Stimulated activated CD8-positive, alpha-beta memory T cell treated with anti-CD3 and anti-CD28 coated beads, Interleukin-7, amount 100 ng/mL, for 24 hours (primary cell): Measurements from ENCODE around the gene STAT1.

Source experiments
- DNase-seq: peaks from one replicate; pipeline ENCODE4 v3.0.0-alpha.2; 2020; ENCODE audit warnings: low read depth

Gene STAT1

DNA sequence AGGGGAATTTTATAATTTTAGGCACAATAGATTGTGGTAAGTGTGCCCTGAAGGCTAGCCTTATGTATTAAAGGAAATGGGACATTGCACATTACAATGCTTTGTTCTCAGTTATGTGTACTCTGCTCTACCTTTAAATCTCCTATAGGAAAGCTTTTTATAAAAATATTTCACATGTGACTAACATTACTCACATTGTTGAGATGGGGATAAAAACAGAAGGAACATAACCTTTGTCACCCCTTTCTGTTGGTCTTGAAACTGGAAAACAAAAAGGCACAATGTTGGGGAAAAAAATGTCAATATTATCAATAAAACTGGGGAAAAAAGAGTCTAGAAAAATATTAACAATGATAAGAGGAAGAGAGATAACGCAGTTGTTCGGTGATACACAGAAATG lies 17.3 kb upstream of the STAT1 start:
- DNase-seq: no peak

DNA sequence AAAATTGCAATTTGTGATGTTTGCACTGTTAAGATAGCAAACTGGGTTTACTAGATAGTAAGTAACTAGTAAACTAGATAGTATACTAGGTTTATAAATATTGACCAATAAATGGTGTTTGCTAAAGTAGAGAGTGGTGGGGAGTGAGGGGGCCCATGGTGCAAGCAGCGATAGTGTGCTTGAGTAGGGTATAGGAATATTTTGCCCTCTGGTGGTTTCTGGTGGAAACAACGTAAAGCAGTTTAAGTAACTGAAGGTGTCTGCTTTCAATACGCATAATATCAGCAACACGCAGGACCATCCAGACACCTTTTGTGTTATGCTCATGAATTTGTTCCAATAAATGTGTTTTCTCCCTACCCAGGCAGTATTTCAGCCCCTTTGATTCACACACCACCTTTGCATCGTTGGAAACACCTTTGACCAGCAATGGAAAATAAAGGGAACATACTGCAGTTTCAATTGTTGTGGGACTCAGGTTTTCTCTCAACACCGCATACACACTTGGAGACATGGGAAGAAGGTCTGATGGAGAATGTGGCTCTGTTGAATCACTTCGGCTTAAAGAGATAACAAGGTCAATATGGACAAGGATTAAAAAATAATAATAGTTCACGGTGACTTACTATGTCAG lies 16.7 kb upstream of the STAT1 start:
- DNase-seq: no peak

DNA sequence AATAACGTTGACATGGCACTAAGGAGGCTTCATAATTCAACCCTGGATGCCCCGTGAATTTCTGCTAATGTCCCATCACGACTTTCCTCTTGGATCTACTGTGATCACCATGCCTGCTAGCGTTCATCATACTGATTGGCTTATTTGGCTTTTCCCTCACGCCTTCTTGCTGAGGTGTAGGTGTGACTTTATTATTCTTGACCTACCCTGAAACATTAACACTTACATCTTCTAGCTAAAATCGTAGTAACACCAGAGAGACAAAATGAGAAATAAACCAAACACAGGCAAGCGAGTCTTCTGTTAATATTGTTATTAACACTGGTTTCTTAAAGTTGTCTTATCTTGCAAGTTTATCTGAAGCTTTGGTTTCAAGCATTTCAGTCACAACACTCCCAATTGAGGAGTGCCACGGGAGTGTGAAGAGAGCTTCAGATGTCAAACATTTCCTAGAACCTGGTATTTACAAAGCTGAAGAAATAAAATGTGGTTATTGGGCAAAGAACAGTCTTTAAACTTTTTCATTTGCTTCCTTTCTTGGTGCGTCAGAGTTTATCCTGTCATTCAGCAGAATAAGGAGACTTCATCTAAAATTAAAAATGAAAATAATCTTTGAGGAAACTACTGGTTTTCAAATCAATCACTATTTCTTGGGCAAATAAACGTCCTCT lies 15.4 kb upstream of the STAT1 start:
- no peak for DNase-seq

DNA sequence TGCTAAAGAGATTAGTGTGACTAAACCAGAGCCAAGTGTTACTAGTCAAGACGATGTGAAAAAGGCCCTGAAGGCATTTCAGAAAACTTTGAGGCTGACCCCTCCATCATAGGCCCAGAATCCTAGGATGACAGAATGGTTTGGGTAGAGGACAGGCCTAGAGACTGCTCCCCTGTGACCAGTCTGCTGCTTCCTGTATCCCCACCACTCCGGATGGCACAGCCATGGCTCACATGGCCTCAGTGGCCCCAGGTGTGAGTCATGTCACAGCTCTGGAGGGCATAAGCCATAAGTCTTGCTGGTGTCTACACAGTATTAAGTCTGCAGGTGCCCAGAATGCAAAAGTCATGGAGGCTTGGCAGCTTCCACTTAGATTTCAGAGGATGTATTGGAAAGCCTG lies 12.4 kb upstream of the STAT1 start:
- no peak for DNase-seq

DNA sequence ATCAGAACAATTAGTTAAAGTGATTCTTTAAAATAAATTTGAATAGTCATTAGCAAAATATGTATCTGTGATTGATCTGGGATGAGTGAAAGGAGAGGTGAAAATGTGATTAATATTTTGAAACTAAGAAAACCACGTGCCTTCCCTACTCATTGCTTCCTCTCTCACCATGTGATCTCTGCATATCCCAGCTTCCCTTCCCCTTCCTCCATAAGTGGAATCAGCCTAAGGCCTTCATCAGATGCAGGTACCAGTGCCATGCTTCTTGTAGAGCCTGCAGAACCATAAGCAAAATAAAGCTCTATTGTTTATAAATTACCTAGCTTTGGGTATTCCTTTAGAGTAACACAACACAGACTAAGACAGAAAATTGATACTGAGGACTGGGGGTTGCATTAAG lies 11.2 kb upstream of the STAT1 start:
- no peak for DNase-seq

DNA sequence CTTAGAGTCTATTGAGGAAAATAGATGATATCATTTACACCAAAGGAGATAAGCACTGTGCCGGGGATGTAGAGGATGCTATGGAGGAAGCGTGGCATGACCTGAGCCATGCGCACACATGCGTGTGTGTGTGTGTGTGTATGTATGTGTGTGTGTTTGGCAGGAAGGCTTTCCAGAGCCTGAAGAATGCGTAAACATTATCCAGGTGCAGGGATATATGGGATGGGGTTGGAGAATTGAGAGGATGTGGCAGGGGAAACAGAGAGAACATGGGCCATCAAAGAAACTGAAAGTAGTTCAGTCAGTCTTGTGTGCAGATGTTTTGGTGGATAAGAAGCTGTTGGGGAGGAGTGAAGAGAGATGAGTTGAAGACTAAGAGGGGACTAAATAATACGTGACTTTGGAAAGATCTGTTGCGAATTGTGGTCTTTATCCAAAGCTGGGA lies 9.3 kb upstream of the STAT1 start:
- DNase-seq: no peak

DNA sequence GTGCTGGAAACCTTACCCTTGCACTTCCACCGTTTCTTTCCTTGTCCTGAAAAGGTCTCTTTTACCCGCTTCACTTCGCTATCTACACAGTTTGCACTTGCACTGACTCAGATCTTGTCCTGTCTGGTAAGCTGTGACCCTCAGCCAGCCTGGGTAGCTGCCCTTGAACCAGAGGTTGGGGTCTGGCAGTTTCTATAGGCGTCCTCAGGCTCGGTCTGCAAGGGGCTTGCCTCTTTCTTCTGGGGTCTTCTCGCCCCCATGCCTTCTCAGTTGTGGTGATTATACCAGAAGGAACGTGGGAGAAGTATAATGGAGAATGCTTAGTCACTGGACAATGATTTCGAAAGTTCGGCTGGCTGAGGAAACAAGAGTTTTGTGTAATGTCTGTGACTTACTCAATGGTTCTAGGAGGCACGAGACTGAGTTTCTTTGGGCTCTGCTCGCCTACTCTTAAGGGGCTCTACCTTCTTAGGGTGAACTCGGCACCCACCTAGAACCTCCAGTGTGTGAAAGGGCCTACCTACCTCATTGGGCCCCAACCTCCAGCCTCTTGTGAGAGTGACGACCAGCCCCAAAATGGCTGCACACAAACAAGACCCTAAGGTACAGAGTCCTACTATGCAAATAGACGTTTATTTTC lies 6.9 kb upstream of the STAT1 start:
- no peak for DNase-seq

DNA sequence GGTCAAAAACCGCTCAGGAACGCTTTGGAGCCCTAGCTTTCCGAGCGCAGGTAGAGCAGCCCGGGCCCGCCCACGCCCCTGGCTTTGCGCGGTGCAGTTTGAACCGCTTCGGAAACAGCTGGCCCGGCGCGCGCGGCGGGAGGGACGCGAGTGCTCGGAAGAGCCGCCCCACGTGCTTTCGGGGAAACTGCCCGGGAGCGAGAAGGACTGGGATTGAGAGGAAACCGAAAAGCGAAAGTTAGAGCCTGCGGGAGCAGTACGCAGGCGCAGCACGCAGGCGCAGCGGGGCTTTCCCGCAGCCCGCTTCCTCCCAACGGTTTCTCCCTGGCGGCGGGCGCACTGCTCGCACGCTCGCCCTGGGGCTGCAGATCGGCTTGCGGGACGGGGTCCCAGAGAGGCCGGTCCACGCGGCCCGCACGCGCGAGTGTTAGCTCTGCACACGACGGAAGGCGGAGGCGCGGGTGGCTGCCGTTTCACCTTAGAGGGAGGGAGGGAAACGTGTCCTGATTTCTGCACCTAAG lies 6.3 kb upstream of the STAT1 start:
- peak; percentile 74 for DNase-seq

DNA sequence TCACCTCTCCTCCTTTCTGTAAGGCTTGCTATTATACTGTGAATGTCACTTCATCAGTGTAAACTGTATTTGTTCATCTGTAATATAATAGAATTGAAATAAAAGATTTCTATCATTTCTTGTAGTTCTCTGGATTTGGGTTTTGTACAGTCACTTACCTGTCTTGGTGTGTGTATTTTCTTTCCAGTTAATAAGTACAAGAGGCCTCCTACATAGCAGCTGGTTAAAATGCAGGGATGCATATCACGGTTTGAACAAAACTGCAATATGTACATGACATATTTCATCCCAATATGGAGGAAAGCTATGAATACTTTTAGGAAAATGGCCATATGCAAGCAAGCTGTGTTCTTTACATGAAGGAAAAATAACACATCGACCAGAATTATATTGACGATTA lies 5.4 kb upstream of the STAT1 start:
- no peak for DNase-seq

DNA sequence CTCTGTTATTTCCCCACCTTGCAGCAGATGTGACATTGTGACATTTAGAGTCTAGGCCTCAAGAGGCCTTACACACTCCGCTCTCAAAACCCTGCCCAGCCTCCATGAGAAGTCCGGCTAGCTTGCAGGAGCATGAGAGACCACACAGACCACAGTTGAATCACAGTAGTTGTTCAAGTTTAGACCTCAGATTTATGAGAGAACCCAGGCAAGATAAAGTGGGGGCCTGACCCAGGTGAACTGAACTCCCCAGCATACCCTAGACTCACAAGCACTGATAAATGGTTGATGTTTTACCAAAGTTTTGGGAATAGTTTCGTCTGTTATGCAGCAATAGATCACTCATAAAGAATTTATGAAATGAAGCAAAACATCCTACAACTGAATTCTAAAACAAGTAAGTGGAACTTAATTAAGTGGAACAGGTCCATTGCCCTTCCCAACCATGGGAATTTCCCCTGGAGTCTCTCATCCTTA lies 4.7 kb upstream of the STAT1 start:
- no peak for DNase-seq

DNA sequence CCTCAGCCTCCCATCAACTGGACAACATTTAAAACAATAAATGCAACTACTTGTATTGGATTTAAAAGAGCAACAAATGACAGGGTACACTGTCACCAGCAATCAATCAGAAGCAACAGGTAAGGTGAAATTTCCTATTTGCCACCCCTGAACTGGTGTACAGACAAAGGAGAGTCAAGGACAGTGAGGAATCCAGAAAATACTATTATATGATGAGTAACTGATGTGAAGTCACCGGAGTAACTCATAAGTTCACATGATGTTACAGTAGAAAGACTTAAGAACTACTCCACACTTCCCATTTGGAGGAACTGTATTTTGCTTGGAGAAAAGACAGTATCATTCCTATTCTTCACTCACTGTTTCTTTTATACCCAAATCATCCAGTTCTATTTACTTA lies 4.1 kb upstream of the STAT1 start:
- DNase-seq: no peak

DNA sequence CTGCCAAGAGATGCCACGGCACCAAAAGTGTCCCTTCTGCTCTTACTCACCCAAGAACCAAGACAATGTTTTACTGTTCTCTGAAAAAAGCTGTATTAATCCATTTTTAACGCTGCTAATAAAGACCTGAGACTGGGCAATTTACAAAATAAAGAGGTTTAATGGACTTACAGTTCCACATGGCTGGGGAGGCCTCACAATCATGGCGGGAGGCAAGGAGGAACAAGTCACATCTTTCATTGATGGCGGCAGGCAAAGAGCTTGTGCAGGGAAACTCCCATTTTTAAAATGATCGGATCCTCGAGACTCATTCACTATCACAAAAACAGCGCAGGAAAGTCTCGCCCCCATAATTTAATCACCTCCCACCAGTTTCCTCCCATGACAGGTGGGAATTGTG lies 1.9 kb upstream of the STAT1 start:
- no peak for DNase-seq

DNA sequence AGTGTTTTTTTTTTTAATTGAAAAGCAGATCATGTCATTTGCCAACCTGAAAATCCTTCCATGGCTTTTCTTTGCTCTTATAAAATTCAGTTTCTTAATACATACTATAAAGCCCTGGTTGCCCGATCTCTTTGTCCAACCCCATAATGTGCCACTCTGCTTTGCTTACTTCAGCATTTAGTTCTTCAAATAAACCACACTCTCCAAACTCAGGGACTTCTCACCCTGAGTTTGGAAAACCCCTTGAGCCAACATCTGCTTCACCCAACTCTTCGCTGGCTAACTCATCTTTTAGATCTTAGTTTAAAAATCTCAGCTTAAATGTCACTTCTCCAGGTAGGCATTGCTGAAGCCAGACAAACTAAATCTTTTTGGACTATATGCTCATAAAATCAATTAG lies 1.3 kb upstream of the STAT1 start:
- no peak for DNase-seq

DNA sequence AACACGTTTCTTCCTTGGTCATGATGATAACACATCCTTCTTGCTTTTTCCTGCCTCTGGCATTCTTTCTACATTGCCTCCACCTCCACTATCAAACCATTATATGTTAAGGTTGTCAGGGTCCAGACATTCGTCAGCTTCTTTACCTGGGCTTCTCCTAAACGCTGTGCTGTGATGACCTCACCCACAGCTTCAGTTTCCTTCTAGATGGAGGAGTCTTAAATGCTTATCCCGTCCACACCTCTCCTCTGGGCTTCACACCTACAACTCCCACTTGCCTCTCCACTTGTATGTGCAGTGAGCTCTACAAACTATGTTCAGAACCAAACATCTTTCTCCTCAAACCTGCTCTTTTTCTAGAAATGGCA lies 666 bp upstream of the STAT1 start:
- no peak for DNase-seq

DNA sequence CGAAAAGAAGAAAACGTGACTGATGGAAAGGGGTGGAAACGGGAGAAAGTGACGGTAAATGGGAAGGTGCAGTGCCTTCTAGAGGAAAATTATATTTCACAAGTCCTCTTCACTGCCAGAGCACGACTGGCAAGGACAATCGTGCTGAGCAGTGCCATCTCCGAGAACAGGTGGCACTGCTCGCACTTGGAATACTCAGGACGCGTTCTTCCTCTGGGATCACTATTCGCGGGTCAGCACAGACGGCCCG lies 364 bp downstream of the STAT1 start:
- DNase-seq: no peak

DNA sequence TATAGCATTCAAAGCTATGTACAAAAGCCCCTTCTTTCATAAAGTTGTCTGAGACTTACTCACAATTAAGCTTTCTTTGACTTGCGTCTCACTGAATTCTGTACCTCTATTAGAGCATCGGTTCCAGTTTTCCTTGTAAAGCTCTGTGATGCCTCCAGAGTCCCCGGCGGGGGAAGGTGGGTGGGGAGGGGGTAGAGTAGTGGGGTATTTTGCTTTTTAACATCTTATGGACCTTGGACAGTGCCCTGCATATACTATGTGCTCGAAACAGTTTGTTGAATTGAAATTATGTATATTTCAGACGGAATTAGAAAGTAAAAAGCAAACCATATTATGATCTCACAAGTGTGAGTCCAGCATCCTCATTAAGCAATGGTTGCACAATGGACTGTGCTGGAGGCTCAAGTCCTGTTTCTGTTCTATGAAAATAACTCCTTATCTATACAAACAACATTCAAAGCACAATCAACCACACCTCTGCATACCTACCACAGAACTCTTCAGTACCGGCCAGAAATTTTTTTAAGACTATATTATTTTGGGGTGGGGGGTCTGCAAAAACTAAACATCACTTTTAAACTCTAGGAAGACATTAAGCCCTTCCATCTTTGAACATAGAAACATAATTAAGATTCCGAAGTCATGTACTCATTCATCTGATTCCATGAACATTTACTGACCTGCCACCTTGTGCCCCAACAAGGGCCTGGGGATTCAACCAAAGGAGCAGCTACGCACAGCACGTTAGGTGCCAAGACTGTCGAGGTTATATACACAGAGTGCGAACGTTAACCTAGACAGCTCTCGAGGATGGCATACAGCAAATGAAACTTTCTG lies 908 bp downstream of the STAT1 start:
- DNase-seq: no peak

DNA sequence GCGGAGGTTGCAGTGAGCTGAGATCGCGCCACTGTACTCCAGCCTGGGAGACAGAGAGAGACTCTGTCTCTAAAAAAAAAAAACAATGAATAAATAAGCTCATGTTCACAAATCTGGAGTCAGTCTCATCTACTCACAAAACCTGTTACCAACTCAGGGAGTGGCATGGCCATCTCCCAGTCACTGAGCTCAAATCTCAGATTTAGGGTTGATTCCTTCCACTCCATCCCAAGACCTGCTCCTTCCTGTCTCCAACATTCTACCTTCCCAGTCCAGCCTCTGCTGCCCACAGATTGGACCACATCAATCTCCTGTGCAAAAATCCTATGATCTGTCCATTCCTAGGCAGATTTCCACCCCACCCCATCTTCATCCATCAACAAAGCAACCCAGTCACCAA lies 1.6 kb downstream of the STAT1 start:
- DNase-seq: no peak

DNA sequence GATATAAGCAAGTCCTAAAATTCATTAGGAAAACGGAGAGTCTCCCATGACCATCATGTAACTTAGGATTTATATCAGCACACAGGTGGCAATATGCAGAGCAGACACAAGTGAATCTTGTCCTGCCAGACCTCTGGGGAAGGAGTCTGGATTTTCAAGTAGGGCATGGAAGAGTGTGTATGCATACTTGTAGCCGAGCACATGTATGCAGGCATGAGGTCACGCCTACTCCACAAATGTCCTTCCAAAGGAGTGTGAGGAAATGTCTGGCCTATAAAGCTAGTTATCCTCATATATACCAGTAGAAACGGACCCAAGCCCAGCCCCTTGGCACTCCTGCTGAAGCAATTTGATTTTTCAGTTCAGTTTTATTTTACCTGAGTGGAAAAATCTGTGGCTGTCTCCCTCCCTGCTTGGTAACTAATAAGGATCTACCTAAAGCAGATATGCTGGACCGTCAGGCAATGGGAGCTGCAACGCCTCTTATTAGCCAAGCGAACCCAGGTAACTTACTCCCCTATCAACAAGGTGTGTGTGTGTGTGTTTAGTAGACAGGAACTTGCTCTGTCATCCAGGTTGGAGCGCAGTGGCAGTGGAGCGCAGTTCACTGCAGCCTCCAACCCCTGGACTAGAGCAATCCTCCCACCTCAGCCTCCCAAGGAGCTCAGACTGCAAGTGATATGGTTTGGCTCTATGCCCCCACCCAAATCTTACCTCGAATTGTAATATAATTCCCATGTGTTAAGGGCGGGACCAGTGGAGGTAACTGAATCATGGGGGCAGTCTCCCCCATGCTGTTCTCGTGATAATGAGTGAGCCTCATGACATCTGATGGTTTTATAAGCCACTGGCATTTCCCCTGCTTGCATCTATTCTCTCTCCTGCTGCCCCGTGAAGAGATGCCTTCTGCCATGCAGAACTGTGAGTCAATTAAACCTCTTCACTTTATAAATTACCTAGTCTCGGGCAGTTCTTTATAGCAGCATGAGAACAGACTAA lies 2.8 kb downstream of the STAT1 start:
- no peak for DNase-seq

DNA sequence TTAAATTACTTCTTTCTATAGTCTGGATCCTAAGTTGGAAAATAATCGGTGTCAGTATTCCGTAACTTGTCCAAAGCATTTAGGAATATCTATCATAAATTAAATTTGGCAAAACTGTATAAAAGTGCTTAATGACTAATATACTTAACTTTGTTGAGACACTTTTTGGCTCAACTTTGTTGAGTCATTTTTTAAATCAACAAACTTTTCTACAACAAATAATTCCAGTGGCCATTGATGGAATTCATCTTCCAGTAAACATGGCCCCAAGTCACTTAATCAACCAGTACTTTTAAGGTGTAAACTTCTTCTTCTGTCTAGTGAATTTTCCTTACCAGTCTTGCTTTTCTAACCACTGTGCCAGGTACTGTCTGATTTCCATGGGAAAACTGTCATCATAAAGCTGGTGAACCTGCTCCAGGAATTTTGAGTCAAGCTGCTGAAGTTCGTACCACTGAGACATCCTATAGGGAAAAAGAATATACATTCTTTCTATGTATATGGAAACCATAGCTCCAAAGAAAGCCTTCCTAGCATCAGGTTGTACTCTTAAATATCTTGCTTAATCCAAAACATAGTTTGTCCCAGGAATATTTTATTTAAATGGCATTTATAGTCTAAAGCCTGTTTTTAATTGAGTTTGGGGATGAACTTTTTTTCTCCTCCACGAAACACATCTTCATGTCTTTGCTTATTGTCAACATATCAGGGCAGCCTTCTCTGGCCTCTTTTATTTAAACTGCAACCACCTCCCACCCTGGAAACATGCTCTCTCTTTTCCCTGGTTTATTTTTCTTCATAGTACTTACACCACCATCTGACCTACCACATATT lies 4.2 kb downstream of the STAT1 start:
- no peak for DNase-seq

DNA sequence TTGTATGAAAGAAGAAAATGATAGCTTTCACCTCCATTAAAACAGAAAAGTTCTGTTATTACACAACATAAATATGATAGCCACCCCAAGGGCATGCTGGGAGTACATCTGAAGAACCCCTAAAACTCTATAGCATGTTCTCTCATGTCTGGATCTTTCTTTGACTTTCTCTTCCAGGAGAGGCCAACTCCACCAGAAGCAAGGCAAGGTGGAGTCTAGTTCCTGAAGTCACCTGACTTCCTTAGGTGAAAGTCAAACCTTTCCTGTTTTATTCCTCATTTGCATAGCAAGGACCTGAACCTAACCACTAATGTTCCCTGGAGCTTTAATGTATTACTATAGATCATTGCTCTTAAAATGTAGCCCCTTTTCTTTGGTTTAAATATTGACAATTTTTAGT lies 5.7 kb downstream of the STAT1 start:
- DNase-seq: no peak
